T-cell (primary cell): ENCODE data around the gene C5AR2. TPM values are rescaled to one million over a fixed set of nuclear protein-coding genes. Genes with fewer than 3 reads are reported as not detected.

Experiments used
- ATAC-seq, 4 experiments: fragments of 200-7000 bp in 3 of 4; fragments of 150-1000 bp in 1 of 4; cut with Tn5 transposase; replicated peaks in 1 of 4; 1 replicate in 3 of 4; 2 replicates in 1 of 4; pipeline ENCODE4 v1.10.0; 2021; ENCODE audit warnings: moderate library complexity in 3 of 4, mild to moderate bottlenecking in 2 of 4, moderate number of reproducible peaks in 1 of 4
- CTCF ChIA-PET, 2 donors: fragments of 300-600 bp; sonication (Branson Sonifier 250); formaldehyde crosslinking; loops; one replicate each; lab custom pipeline; 2022; ENCODE audit warnings: antibody characterized with exemption in 2 of 2; lab: Charles Lee
- POLR2A ChIA-PET, 2 donors: fragments of 300-600 bp; sonication (Branson Sonifier 250); formaldehyde crosslinking; loops; one replicate each; lab custom pipeline; 2022; ENCODE audit warnings: antibody characterized with exemption in 2 of 2; lab: Charles Lee
- DNase-seq, 35 experiments: peaks; one replicate each; pipeline versions ENCODE4 v3.0.0 to v3.0.0-alpha.2; 2013 to 2023
- H3K27ac ChIP-seq: one replicate; pipeline ENCODE4 v1.5.1; 2013; ENCODE audit warnings: low read length
- H3K27me3 ChIP-seq, 2 experiments: replicated peaks in 1 of 2; 1 replicate in 1 of 2; 2 replicates in 1 of 2; pipeline versions ENCODE4 v1.6.1 to v1.7.0; 2013; ENCODE audit warnings: low read length in 1 of 2, mixed read lengths in 1 of 2; ENCODE audit not compliant: control insufficient read depth in 2 of 2, insufficient read depth in 2 of 2; ENCODE audit errors: extremely low read depth in 1 of 2
- H3K36me3 ChIP-seq, 2 donors: 1 replicate in 1 of 2; 2 replicates in 1 of 2; pipeline versions ENCODE4 v1.6.1 to v1.7.0; 2013; ENCODE audit warnings: low read length in 1 of 2; ENCODE audit not compliant: control insufficient read depth in 2 of 2, insufficient read depth in 1 of 2; ENCODE audit errors: extremely low read depth in 1 of 2
- H3K4me1 ChIP-seq, 2 experiments: 1 replicate in 1 of 2; 2 replicates in 1 of 2; pipeline versions ENCODE4 v1.6.1 to v1.7.0; 2013; ENCODE audit warnings: low read length in 2 of 2, mixed read lengths in 1 of 2; ENCODE audit not compliant: insufficient read depth in 2 of 2, control insufficient read depth in 1 of 2; ENCODE audit errors: extremely low read depth in 1 of 2
- H3K4me3 ChIP-seq, 2 donors: 1 replicate in 1 of 2; 2 replicates in 1 of 2; pipeline versions ENCODE4 v1.5.1 to v1.7.0; 2013; ENCODE audit warnings: mild to moderate bottlenecking in 2 of 2, low read length in 1 of 2, moderate library complexity in 1 of 2; ENCODE audit not compliant: control insufficient read depth in 1 of 2; ENCODE audit errors: extremely low read depth in 1 of 2
- H3K9me3 ChIP-seq: 2 replicates; pipeline ENCODE4 v1.7.0; 2013
- H3K27ac Mint-ChIP-seq, 2 donors: one replicate each; pipeline ENCODE4 v1.8.0; 2020 to 2021; ENCODE audit warnings: mild to moderate bottlenecking in 2 of 2, mixed read lengths in 2 of 2
- H3K27me3 Mint-ChIP-seq, 2 donors: one replicate each; pipeline ENCODE4 v1.8.0; 2021 to 2022; ENCODE audit warnings: mixed read lengths in 2 of 2
- H3K36me3 Mint-ChIP-seq: one replicate; pipeline ENCODE4 v1.8.0; 2021; ENCODE audit warnings: mixed read lengths
- H3K4me1 Mint-ChIP-seq, 3 donors: one replicate each; pipeline ENCODE4 v1.8.0; 2020 to 2022; ENCODE audit warnings: mixed read lengths in 3 of 3, mild to moderate bottlenecking in 1 of 3
- H3K4me3 Mint-ChIP-seq, 3 donors: one replicate each; pipeline ENCODE4 v1.8.0; 2020 to 2022; ENCODE audit warnings: mild to moderate bottlenecking in 3 of 3, mixed read lengths in 3 of 3, moderate library complexity in 3 of 3
- H3K9me3 Mint-ChIP-seq, 3 donors: one replicate each; pipeline ENCODE4 v1.8.0; 2020 to 2022; ENCODE audit warnings: mixed read lengths in 3 of 3
- WGBS: methylation state at CpG from one replicate; pipeline ENCODE4 v1.1.5; 2013; ENCODE audit warnings: missing lambda C conversion rate; ENCODE audit not compliant: insufficient coverage; 5-methylcytosine and 5-hydroxymethylcytosine counted together
- total RNA-seq, 35 experiments: library from RNA in 6 of 35; stranded (reverse) in 6 of 35; fragments of 120-200 nt in 1 of 35; gene quantifications; one replicate each; pipeline versions ENCODE4 v1.2.1 to v1.2.4 and lab custom pipeline; 2013 to 2026

The C5AR2 gene
- total RNA-seq, 5 donors from 2014 or later (not counting 1 experiment from before 2014, with no cell fraction given), result 0.40 to 1.5 (median 0.79) TPM

DNA sequence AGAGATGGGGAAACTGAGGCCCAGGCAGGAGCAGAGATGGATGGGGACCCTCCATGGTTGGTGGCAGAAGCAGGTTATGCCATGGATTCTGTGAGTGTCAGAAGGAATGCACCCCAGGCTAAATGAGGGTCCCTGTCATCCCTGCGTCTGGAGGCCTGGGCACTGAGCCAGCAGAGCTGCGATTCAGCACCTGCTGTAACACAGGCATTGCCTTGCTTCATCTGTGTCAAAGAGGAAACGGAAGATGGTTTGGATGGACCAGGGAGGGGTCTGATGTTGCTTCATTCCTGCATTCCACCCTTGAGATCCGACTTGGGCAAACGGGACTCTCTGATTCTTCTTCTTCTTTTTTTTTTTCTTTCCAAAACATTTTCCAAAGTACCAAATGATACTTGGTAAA lies 21.2 kb upstream of the C5AR2 start:
- Histone ChIP-seq H3K4me1 (no peaks in the 10 kb centered on the region), H3K36me3 (no peaks in the 10 kb centered on the region), H3K27ac (no peak overlapping the region), H3K4me3 (no peak overlapping the region), H3K27me3 (peaks cover 0 to 43% of the 10 kb centered on the region in 2 experiments), H3K9me3 (no peaks in the 10 kb centered on the region)
- no peak for ATAC-seq
- ChIA-PET POLR2A (no interaction called here), CTCF (interaction anchor here in 1 of 2 donors (0.6 kb wide), 1 partner anchor 1547 kb away, joined by 3 read pairs; no protein-coding TSS in a partner anchor)
- peaks cover 11 to 32% of the 10 kb centered on the region in 2 donors for H3K27me3 Mint-ChIP-seq
- DNase-seq, result no peak
- no peaks in the 10 kb centered on the region for H3K9me3 Mint-ChIP-seq
- H3K4me3 Mint-ChIP-seq, result no peak overlapping the region
- H3K27ac Mint-ChIP-seq, result no peak overlapping the region
- H3K36me3 Mint-ChIP-seq, result no peaks in the 10 kb centered on the region
- no peaks in the 10 kb centered on the region for H3K4me1 Mint-ChIP-seq
- 28% methylated on average over 5 of the region's 5 CpGs for WGBS

DNA sequence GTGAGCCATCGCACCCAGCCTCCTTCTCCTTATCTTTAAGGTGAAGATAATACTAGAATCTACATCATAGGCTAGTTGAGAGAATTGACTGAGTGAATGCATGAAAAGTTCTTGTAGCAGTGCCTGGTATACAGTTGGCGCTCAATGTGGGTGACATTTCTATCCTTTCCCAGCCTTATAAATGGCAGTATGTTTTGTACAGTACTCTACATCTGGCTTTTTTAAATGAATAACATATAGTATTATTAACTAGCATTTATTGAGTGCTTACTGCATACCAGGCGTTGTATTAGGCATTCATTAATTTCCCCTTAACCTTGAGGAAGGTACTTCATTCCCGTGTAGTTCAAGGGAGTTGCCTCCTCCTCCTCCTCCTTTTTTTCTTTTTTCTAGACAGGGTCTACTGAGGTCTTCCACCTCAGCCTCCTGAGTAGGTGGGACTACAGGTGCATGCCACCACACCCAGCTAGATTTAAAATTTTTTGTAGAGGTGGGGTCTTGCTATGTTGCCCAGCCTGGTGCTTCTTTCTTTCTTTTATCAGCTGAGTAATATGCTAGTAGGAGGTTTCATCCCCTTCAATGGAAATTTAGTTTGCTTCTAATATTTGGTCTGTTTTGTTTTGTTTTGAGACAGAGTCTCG lies 19.5 kb upstream of the C5AR2 start:
- H3K9me3 Mint-ChIP-seq, result no peaks in the 10 kb centered on the region
- Histone ChIP-seq H3K9me3 (no peaks in the 10 kb centered on the region), H3K36me3 (no peaks in the 10 kb centered on the region), H3K27me3 (peaks cover 0 to 44% of the 10 kb centered on the region in 2 experiments), H3K4me1 (no peaks in the 10 kb centered on the region), H3K27ac (no peak overlapping the region), H3K4me3 (no peak overlapping the region)
- DNase-seq (no peak), ATAC-seq (no peak)
- H3K4me3 Mint-ChIP-seq, result no peak overlapping the region
- no peak overlapping the region for H3K27ac Mint-ChIP-seq
- no peaks in the 10 kb centered on the region for H3K4me1 Mint-ChIP-seq
- 75% methylated on average over 1 of the region's 5 CpGs for WGBS
- POLR2A ChIA-PET, result no interaction called here
- H3K27me3 Mint-ChIP-seq, result peaks cover 12 to 31% of the 10 kb centered on the region in 2 donors
- CTCF ChIA-PET, result no interaction called here
- H3K36me3 Mint-ChIP-seq, result no peaks in the 10 kb centered on the region

DNA sequence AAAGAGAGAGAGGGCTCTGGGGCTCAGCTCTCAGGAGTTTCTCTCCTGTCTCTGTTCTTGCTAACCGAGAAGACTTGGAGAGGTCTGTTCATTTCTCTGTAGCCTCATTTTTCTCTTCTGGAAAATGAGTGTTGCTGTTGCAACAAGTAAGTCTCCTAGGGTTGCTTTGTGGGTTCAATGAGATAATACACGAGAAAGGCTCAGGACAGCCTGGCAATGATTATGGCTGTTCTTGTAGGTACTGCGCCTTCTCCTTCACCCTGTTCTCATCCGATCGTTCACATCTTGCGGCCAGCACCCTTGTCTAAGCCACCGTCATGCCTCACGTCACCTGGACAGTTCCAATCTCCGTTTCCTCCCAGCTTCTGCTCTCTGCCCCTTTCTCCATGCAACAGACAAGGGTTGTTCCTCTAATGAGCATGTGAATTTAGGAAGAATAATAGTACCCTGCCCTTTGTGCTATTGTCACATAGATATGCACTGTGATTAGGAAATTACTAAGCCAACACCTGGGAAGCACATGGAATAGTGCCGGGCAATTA lies 18.1 kb upstream of the C5AR2 start:
- Histone ChIP-seq H3K27ac (no peak overlapping the region), H3K4me3 (no peak overlapping the region), H3K9me3 (no peaks in the 10 kb centered on the region), H3K4me1 (no peaks in the 10 kb centered on the region), H3K27me3 (peaks cover 2 to 44% of the 10 kb centered on the region in 2 experiments), H3K36me3 (no peaks in the 10 kb centered on the region)
- ATAC-seq, result no peak
- Mint-ChIP-seq H3K9me3 (no peaks in the 10 kb centered on the region), H3K27me3 (peaks cover 12 to 31% of the 10 kb centered on the region in 2 donors), H3K4me3 (no peak overlapping the region), H3K27ac (no peak overlapping the region), H3K36me3 (no peaks in the 10 kb centered on the region), H3K4me1 (no peaks in the 10 kb centered on the region)
- DNase-seq, result no peak
- CTCF ChIA-PET, result no interaction called here
- POLR2A ChIA-PET, result no interaction called here
- 93% methylated on average over 5 of the region's 10 CpGs for WGBS

DNA sequence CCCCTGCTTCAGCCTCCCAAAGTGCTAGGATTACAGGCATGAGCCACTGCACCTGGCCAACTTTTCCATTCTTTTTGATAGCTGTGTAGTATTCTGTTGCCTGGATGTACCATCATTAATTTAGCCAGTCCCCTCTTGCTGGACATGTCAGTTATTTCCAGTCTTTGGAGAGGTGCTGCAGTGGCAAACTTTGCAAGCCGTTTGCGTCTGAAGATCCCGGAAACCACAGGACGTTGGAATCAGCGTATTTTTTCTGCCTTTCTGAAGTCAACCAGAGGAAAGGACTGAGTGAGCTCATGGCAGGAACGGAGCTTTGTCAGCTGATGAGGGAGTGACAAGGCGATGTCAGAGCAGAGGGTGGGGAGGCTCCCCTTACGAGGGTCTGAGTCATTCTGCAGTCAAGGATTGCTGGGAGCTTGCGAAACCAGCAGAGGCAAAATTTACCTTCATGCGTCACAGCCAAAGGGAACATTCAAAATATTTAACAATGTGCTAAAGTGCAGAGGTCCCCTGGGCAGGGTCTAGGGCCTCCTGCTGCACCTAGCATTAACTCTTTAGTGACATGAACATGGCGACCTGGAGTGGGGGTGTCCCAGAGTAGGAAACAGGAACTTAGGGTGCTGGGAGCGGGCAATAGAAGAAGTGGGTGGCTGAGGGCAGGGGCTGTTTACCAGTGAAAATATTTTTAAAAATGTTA lies 16.7 kb upstream of the C5AR2 start:
- DNase-seq (peak in 4 of 35 experiments; percentile 4 to 54 (median 15)), ATAC-seq (no peak)
- CTCF ChIA-PET, result interaction anchor here in 1 of 2 donors (0.6 kb wide), 1 partner anchor 350 kb away, joined by 3 read pairs; no protein-coding TSS in a partner anchor
- 41% methylated on average over 7 of the region's 12 CpGs for WGBS
- Histone ChIP-seq H3K9me3 (no peaks in the 10 kb centered on the region), H3K27ac (no peak overlapping the region), H3K36me3 (no peaks in the 10 kb centered on the region), H3K27me3 (peaks cover 2 to 39% of the 10 kb centered on the region in 2 experiments), H3K4me3 (no peak overlapping the region), H3K4me1 (no peaks in the 10 kb centered on the region)
- no peaks in the 10 kb centered on the region for H3K9me3 Mint-ChIP-seq
- POLR2A ChIA-PET, result no interaction called here
- no peak overlapping the region for H3K4me3 Mint-ChIP-seq
- H3K4me1 Mint-ChIP-seq, result no peaks in the 10 kb centered on the region
- H3K27me3 Mint-ChIP-seq, result peaks cover 13 to 28% of the 10 kb centered on the region in 2 donors
- H3K27ac Mint-ChIP-seq, result no peak overlapping the region
- H3K36me3 Mint-ChIP-seq, result no peaks in the 10 kb centered on the region

DNA sequence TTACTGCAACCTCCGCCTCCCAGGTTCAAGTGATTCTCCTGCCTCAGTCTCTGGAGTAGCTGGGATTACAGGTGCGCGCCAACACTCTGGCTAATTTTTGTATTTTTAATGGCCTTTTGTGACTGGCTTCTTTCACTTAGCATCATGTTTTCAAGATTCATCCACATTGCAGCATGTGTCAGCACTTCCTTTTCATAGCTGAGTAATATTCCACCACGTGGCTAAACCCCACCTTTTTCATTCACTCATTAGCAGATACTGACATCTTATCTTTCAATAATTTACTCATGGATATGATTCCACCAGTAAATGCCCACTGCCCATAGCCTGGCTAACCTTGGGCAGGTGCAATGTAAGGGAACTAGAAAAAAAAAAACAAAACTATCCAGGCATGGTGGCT lies 15.5 kb upstream of the C5AR2 start:
- Histone ChIP-seq H3K4me1 (no peaks in the 10 kb centered on the region), H3K27ac (no peak overlapping the region), H3K27me3 (peaks cover 2 to 35% of the 10 kb centered on the region in 2 experiments), H3K9me3 (no peaks in the 10 kb centered on the region), H3K4me3 (no peak overlapping the region), H3K36me3 (no peaks in the 10 kb centered on the region)
- Mint-ChIP-seq H3K27me3 (peaks cover 10 to 32% of the 10 kb centered on the region in 2 donors), H3K9me3 (no peaks in the 10 kb centered on the region), H3K4me3 (no peak overlapping the region), H3K4me1 (no peaks in the 10 kb centered on the region), H3K27ac (no peak overlapping the region), H3K36me3 (no peaks in the 10 kb centered on the region)
- ChIA-PET POLR2A (interaction anchor here in 1 of 2 donors (0.6 kb wide), 1 partner anchor 32 kb away, joined by 4 read pairs; no protein-coding TSS in a partner anchor), CTCF (interaction anchor here in 1 of 2 donors (0.7 kb wide), 1 partner anchor 152 kb away, joined by 3 read pairs; no protein-coding TSS in a partner anchor)
- 0% methylated on average over 1 of the region's 4 CpGs for WGBS
- DNase-seq (no peak), ATAC-seq (no peak)

DNA sequence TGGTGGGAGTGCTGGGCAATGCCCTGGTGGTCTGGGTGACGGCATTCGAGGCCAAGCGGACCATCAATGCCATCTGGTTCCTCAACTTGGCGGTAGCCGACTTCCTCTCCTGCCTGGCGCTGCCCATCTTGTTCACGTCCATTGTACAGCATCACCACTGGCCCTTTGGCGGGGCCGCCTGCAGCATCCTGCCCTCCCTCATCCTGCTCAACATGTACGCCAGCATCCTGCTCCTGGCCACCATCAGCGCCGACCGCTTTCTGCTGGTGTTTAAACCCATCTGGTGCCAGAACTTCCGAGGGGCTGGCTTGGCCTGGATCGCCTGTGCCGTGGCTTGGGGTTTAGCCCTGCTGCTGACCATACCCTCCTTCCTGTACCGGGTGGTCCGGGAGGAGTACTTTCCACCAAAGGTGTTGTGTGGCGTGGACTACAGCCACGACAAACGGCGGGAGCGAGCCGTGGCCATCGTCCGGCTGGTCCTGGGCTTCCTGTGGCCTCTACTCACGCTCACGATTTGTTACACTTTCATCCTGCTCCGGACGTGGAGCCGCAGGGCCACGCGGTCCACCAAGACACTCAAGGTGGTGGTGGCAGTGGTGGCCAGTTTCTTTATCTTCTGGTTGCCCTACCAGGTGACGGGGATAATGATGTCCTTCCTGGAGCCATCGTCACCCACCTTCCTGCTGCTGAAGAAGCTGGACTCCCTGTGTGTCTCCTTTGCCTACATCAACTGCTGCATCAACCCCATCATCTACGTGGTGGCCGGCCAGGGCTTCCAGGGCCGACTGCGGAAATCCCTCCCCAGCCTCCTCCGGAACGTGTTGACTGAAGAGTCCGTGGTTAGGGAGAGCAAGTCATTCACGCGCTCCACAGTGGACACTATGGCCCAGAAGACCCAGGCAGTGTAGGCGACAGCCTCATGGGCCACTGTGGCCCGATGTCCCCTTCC lies 11.8 kb upstream of the C5AR2 start:
- Mint-ChIP-seq H3K36me3 (no peaks in the 10 kb centered on the region), H3K9me3 (no peaks in the 10 kb centered on the region), H3K4me1 (no peaks in the 10 kb centered on the region), H3K27me3 (peaks cover 26 to 47% of the 10 kb centered on the region in 2 donors), H3K4me3 (no peak overlapping the region), H3K27ac (no peak overlapping the region)
- Histone ChIP-seq H3K9me3 (no peaks in the 10 kb centered on the region), H3K4me3 (no peak overlapping the region), H3K27ac (no peak overlapping the region), H3K4me1 (no peaks in the 10 kb centered on the region), H3K27me3 (peaks cover 2 to 51% of the 10 kb centered on the region in 2 experiments), H3K36me3 (no peaks in the 10 kb centered on the region)
- DNase-seq, result no peak
- ATAC-seq, result no peak
- CTCF ChIA-PET, result no interaction called here
- WGBS, result 91% methylated on average over 45 of the region's 46 CpGs
- POLR2A ChIA-PET, result no interaction called here
